HepG2 (cell line): ENCODE measurements around the gene MLXIPL. TPM values are rescaled to one million over a fixed set of nuclear protein-coding genes. Genes with fewer than 3 reads are reported as not detected.

Source experiments
- ATAC-seq: fragments of 200-7000 bp; cut with Tn5 transposase; 3 replicates; pipeline ENCODE4 v1.9.1; 2020; ENCODE audit warnings: mild to moderate bottlenecking, moderate library complexity
- BruUV-seq: library from RNA; stranded (reverse); fragments of 400-500 nt; replicated peaks from 2 replicates; lab custom pipeline; 2021; lab: Mats Ljungman, UMichigan
- CTCF ChIA-PET: fragments of 300-600 bp; formaldehyde crosslinking; extraction: SDS; loops from one replicate; lab custom pipeline; 2021; ENCODE audit warnings: low total read pairs, inconsistent platforms, low intra/inter-chr PET ratio; lab: Yijun Ruan, JAX
- POLR2A ChIA-PET: fragments of 350-600 bp; sonication (Branson Sonifier 250); formaldehyde crosslinking; loops from one replicate; lab custom pipeline; 2020; ENCODE audit warnings: antibody characterized with exemption, inconsistent platforms; lab: Yijun Ruan, JAX
- DNase-seq: peaks from one replicate; pipeline ENCODE4 v3.0.0-alpha.2; 2015; ENCODE audit warnings: low spot score
- FAIRE-seq: peaks from 3 replicates; lab custom pipeline; 2011; peaks lifted over from hg19 to GRCh38; lab: Jason Lieb, UNC
- H2AFZ ChIP-seq: one replicate; pipeline ENCODE4 v1.6.1; 2011; ENCODE audit warnings: low read length, inconsistent platforms
- H3K27ac ChIP-seq: fragments of 300-600 bp; 3 replicates; pipeline ENCODE4 v1.8.0; 2011; ENCODE audit warnings: mixed run types, mild to moderate bottlenecking, mixed read lengths, low read length, inconsistent platforms; ENCODE audit not compliant: insufficient read depth; ENCODE audit errors: extremely low read length
- H3K27me3 ChIP-seq, 2 experiments: fragments of 200-600 bp in 1 of 2; 2 replicates in 1 of 2; 3 replicates in 1 of 2; pipeline versions ENCODE4 v1.6.0 to v1.8.0; 2011; ENCODE audit warnings: low read length in 2 of 2, mild to moderate bottlenecking in 2 of 2, moderate library complexity in 2 of 2, inconsistent platforms in 1 of 2; ENCODE audit not compliant: insufficient read depth in 2 of 2, control insufficient read depth in 1 of 2
- H3K36me3 ChIP-seq, 2 experiments: fragments of 200-600 bp in 1 of 2; replicated peaks in 1 of 2; 2 replicates in 1 of 2; 3 replicates in 1 of 2; pipeline versions ENCODE4 v1.5.1 to v1.8.0; 2011; ENCODE audit warnings: low read length in 2 of 2, inconsistent platforms in 1 of 2; ENCODE audit not compliant: insufficient read depth in 2 of 2, control insufficient read depth in 1 of 2
- H3K4me1 ChIP-seq: 2 replicates; pipeline ENCODE4 v1.5.1; 2012; ENCODE audit warnings: low read length, inconsistent platforms; ENCODE audit not compliant: insufficient read depth
- H3K4me2 ChIP-seq: 2 replicates; pipeline ENCODE4 v1.6.0; 2011; ENCODE audit warnings: low read depth, low read length, inconsistent platforms
- H3K4me3 ChIP-seq, 3 experiments: fragments of 200-600 bp in 1 of 3; sonication (generic), shearing (Covaris generic) in 1 of 3; replicated peaks in 1 of 3; 2 replicates each; pipeline ENCODE4 v1.5.1; 2011 to 2016; ENCODE audit warnings: low read length in 3 of 3, inconsistent platforms in 2 of 3, low read depth in 2 of 3, mild to moderate bottlenecking in 2 of 3, control low read depth in 1 of 3, mixed read lengths in 1 of 3; ENCODE audit not compliant: insufficient read depth in 1 of 3
- H3K79me2 ChIP-seq: one replicate; pipeline ENCODE4 v1.6.1; 2011; ENCODE audit warnings: low read length, inconsistent platforms; ENCODE audit not compliant: insufficient read depth
- H3K9ac ChIP-seq: 2 replicates; pipeline ENCODE4 v1.6.0; 2011; ENCODE audit warnings: mild to moderate bottlenecking, low read depth, low read length, inconsistent platforms; ENCODE audit not compliant: insufficient read depth
- H3K9me3 ChIP-seq: 2 replicates; pipeline ENCODE4 v1.5.1; 2012; ENCODE audit warnings: mild to moderate bottlenecking, low read length
- H4K20me1 ChIP-seq: 2 replicates; pipeline ENCODE4 v1.6.0; 2011; ENCODE audit warnings: inconsistent platforms, mild to moderate bottlenecking, low read length, moderate library complexity; ENCODE audit not compliant: insufficient read depth
- AHDC1 ChIP-seq: sonication (generic); formaldehyde crosslinking; IDR thresholded peaks from 2 replicates; pipeline ENCODE4 v1.5.1; 2020; ENCODE audit warnings: mild to moderate bottlenecking, missing genetic modification reagents, borderline replicate concordance
- CEBPG ChIP-seq: IDR thresholded peaks from 2 replicates; pipeline ENCODE4 v1.6.1; 2016
- CENPX ChIP-seq: sonication (generic); formaldehyde crosslinking; IDR thresholded peaks from 2 replicates; pipeline ENCODE4 v1.9.0; 2021; ENCODE audit warnings: mild to moderate bottlenecking, missing genetic modification reagents, moderate library complexity
- ERF ChIP-seq: IDR thresholded peaks from 2 replicates; pipeline ENCODE4 v1.6.1; 2018; ENCODE audit warnings: missing biosample characterization, missing genetic modification reagents
- HMG20A ChIP-seq: IDR thresholded peaks from 2 replicates; pipeline ENCODE4 v1.6.1; 2016; ENCODE audit warnings: borderline replicate concordance
- KLF16 ChIP-seq, 2 experiments: sonication (generic) in 1 of 2; formaldehyde crosslinking in 1 of 2; IDR thresholded peaks; 2 replicates each; pipeline versions ENCODE4 v1.6.1 to v1.8.0; 2016 to 2023; ENCODE audit warnings: missing genetic modification reagents in 2 of 2, missing compliant biosample characterization in 1 of 2
- MEIS2 ChIP-seq: sonication (generic); formaldehyde crosslinking; IDR thresholded peaks from 2 replicates; pipeline ENCODE4 v1.9.0; 2021; ENCODE audit warnings: mild to moderate bottlenecking, missing genetic modification reagents
- MYC ChIP-seq: sonication (generic); formaldehyde crosslinking; IDR thresholded peaks from 2 replicates; pipeline ENCODE4 v1.9.0; 2021; ENCODE audit warnings: missing genetic modification reagents, borderline replicate concordance
- NCOA2 ChIP-seq: sonication (generic); formaldehyde crosslinking; IDR thresholded peaks from 2 replicates; pipeline ENCODE4 v1.8.0; 2022; ENCODE audit warnings: inconsistent platforms
- NR0B2 ChIP-seq: sonication (generic); formaldehyde crosslinking; IDR thresholded peaks from 2 replicates; pipeline ENCODE4 v1.4.0; 2020; ENCODE audit warnings: mild to moderate bottlenecking, missing genetic modification reagents
- PRMT3 ChIP-seq: sonication (generic); formaldehyde crosslinking; IDR thresholded peaks from 2 replicates; pipeline ENCODE4 v1.8.1; 2022; ENCODE audit warnings: low read depth, mild to moderate bottlenecking, moderate library complexity, missing genetic modification reagents, borderline replicate concordance
- SMARCE1 ChIP-seq: fragments of 450-650 bp; IDR thresholded peaks from 2 replicates; pipeline ENCODE4 v1.6.1; 2017; ENCODE audit warnings: borderline replicate concordance
- YEATS4 ChIP-seq: sonication (generic); formaldehyde crosslinking; IDR thresholded peaks from 2 replicates; pipeline ENCODE4 v1.4.0; 2020; ENCODE audit warnings: missing genetic modification reagents, borderline replicate concordance
- ZNF598 ChIP-seq: sonication (generic); formaldehyde crosslinking; IDR thresholded peaks from 2 replicates; pipeline ENCODE4 v1.5.1; 2020; ENCODE audit warnings: mild to moderate bottlenecking, missing genetic modification reagents, borderline replicate concordance
- ZNF660 ChIP-seq: sonication (generic); formaldehyde crosslinking; IDR thresholded peaks from 2 replicates; pipeline ENCODE4 v1.5.1; 2020; ENCODE audit warnings: mild to moderate bottlenecking, low read depth, missing genetic modification reagents, borderline replicate concordance
- WGBS: methylation state at CpG from one replicate; pipeline ENCODE4 v1.1.6; 2017; ENCODE audit warnings: low lambda C conversion rate; 5-methylcytosine and 5-hydroxymethylcytosine counted together
- in situ Hi-C: cut with HindIII; loops from 2 replicates; pipeline ENCODE4 v1.10.0; 2017; ENCODE audit warnings: low pct_unique_long_range_greater_than_20kb; ENCODE audit not compliant: extremely low pct_ligation_motif_present
- intact Hi-C: fragments of 100-400 bp; cut with micrococcal nuclease; formaldehyde crosslinking; loops from one replicate; pipeline ENCODE4 v1.10.0; 2022; ENCODE audit not compliant: unreplicated experiment
- polyA plus RNA-seq, 8 experiments: library from polyadenylated mRNA; depleted of rRNA in 3 of 8; stranded (reverse) in 7 of 8; unstranded in 1 of 8; fragments of >200 nt; fragmentation: Illumina TruSeq in 4 of 8; extraction: Trizol in 4 of 8; gene quantifications; 2 replicates each; pipeline versions ENCODE4 v1.2.1 to v1.2.3, GENCODE V29; 2011 to 2016; ENCODE audit warnings: low read depth in 4 of 8, missing spikeins in 1 of 8, mixed read lengths in 1 of 8; ENCODE audit not compliant: insufficient read depth in 1 of 8
- total RNA-seq, 5 experiments: library from RNA; depleted of rRNA; stranded (reverse); fragments of >200 nt; fragmentation: Illumina TruSeq; extraction: Trizol; gene quantifications; 2 replicates each; pipeline ENCODE4 v1.2.3, GENCODE V29; 2016; ENCODE audit warnings: low read depth in 1 of 5

MLXIPL gene
- total and polyA plus RNA-seq, 2 of the 13 experiments (the other 11 are each of a cell fraction or from before 2014, with no cell fraction given): 51.6 to 60.1 TPM

- Histone ChIP-seq H2AFZ (peak within 1 kb of the TSS; percentile 85), H3K36me3 (peaks cover 9 to 16% of the 10 kb centered on the region in 2 experiments; a peak in 4 of 5 replicates), H4K20me1 (peaks cover 3% of the 10 kb centered on the region; the same call in 1 of the 2 replicates), H3K27me3 (peaks cover 0 to 4% of the 10 kb centered on the region in 2 experiments; a peak in 1 of 5 replicates), H3K9me3 (no peaks in the 10 kb centered on the region), H3K27ac (peak within 1 kb of the TSS; percentile 82), H3K4me2 (peak within 1 kb of the TSS; percentile 86), H3K4me3 (peak within 1 kb of the TSS; percentile 87 to 96 (median 94)), H3K9ac (peak within 1 kb of the TSS; percentile 99), H3K79me2 (peaks cover 24% of the 10 kb centered on the region), H3K4me1 (peaks cover 44% of the 10 kb centered on the region)
- ATAC-seq: peak; percentile 91
- WGBS: 0% methylated on average over 22 of the region's 75 CpGs
- intact Hi-C loops: no loop called here
- FAIRE-seq: peak; percentile 68
- ChIA-PET CTCF (no interaction called here), POLR2A (interaction anchor here (0.6 to 2.4 kb wide), 12 partner anchors 9 to 74 kb away, joined by 3 to 17 read pairs (median 7); partner anchors contain the start of genes BAZ1B and BCL7B)
- in situ Hi-C loops: no loop called here
- peak; percentile 94 for DNase-seq
- no TSS peak for BruUV-seq
- TF ChIP-seq YEATS4: peak; percentile 76; the same call in 1 of the 2 replicates
- no peak for TF ChIP-seq HMG20A (CRISPR knock-in tag)
- TF ChIP-seq SMARCE1: no peak
- no peak; the same call in 1 of the 2 replicates for TF ChIP-seq NCOA2
- TF ChIP-seq KLF16 (CRISPR knock-in tag; IDR thresholded peaks at IDR 0.05): no peak
- peak; percentile 47; the same call in 1 of the 2 replicates for TF ChIP-seq NR0B2 (CRISPR knock-in tag)
- no peak for TF ChIP-seq AHDC1 (CRISPR knock-in tag)
- peak; percentile 58; the same call in 1 of the 2 replicates for TF ChIP-seq MYC
- no peak for TF ChIP-seq ZNF598 (CRISPR knock-in tag)
- no peak for TF ChIP-seq CEBPG (CRISPR knock-in tag)
- no peak for TF ChIP-seq PRMT3
- peak; percentile 20; the same call in 1 of the 2 replicates for TF ChIP-seq ERF (CRISPR knock-in tag)
- TF ChIP-seq ZNF660: no peak
- no peak for TF ChIP-seq CENPX (CRISPR knock-in tag)
- peak; percentile 71 for TF ChIP-seq MEIS2 (CRISPR knock-in tag)
These were observed 45.8 kb downstream of the MLXIPL start, which contains the start of gene TBL2 for GRCh38 chr7:73578342-73579128. TSS of gene TBL2 (minus strand) at chr7:73578579. CDS start at chr7:73578549, 30 bp downstream.
